HG03439 (cell line): ENCODE data around the gene MPC1.
"Not testable (repeated sequence)": the region's sequence is repeated elsewhere in the genome, so short reads cannot be mapped to it uniquely, and the experiment has no call there.

Experiments
- ATAC-seq: cut with Tn5 transposase; IDR thresholded peaks from one replicate; pipeline ENCODE4 v1.9.1; 2021; ENCODE audit warnings: mild to moderate bottlenecking, moderate library complexity; ENCODE audit not compliant: unreplicated experiment

The MPC1 gene

GRCh38 chr6:166348305-166348949, 34.3 kb downstream of the MPC1 start:
- no peak for ATAC-seq

DNA sequence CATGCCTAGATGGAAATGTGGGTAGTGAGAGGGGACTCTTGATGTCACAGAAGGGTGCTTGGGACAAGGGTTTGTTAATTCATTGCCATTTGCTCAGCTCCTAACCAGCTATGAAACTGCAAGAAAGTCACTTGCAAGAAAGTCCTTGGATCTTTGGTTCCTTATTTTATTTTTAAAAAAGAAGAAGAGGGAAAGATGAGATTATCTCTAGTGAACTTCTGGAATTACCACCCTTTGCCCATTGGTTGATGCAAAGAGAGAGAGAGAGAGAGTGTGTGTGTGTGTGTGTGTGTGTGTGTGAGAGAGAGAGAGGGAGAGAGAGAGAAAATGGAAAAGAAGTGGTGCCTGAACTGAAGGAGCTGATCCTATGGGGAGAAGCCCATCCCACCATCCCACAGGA, 35.8 kb downstream of the MPC1 start:
- no peak for ATAC-seq

DNA sequence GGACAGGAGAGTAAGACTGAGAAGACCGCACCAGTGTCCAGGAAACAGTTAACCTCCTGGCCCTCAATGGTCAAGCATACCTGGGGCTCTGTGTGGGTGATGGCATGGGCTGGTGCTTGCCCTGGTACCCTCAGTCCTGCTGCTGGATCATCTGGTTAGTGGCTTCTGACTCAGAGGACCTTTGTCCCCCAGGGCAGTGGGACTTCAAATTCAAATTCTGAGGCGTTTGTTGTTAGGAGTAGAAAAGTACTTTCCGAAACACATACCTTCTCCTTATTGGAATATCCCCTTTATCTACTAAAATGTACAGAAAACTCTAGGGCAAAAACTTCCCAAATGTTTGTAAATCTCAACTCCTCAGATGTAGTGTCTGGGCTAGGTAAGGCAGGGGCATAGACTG, 36.3 kb downstream of the MPC1 start:
- ATAC-seq: no peak

GRCh38 chr6:166345672-166346071, 37.1 kb downstream of the MPC1 start:
- not testable (repeated sequence) for ATAC-seq

GRCh38 chr6:166344921-166345320, 37.8 kb downstream of the MPC1 start:
- not testable (repeated sequence) for ATAC-seq

DNA sequence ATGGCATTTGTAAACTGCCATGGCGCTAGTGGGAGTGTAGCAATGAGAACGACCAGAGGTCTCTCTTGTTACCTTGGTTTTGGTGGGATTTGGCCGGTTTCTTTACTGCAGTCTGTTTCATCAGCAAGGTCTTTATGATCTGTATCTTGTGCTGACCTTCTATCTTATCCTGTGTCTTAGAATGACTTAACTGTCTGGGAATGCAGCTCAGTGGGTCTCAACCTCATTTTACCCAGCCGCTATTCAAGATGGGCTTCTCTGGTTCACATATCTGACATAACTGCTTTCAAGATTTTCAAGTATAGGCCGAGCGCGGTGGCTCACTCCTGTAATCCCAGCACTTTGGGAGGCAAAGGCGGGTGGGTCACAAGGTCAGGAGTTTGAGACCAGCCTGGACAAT, 38.5 kb downstream of the MPC1 start:
- no peak for ATAC-seq

DNA sequence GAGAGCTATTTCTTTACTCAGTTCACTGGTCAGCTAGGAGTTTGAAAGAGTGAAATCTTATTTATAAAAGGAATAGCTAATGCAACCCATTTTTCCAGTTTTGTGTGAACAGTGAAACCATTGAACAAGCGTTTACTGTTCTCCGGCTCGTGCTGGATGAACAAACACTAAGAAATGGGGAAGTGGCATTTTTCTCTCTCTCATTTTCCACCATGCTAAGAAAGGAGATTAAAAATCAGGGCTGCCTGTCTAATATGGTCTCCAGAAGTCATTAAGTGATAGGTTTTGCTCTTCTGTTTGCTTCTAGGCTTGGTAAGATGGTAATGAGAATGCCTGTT, 39.6 kb downstream of the MPC1 start:
- ATAC-seq: peak; percentile 1

GRCh38 chr6:166342349-166343149, 40.2 kb downstream of the MPC1 start, which contains the start of gene SFT2D1:
TSS of gene SFT2D1 (minus strand) at chr6:166342545. CDS start at chr6:166342481, 64 bp downstream.
- ATAC-seq: peak; percentile 95

GRCh38 chr6:166341977-166342348, 40.8 kb downstream of the MPC1 start:
- ATAC-seq: no peak

DNA sequence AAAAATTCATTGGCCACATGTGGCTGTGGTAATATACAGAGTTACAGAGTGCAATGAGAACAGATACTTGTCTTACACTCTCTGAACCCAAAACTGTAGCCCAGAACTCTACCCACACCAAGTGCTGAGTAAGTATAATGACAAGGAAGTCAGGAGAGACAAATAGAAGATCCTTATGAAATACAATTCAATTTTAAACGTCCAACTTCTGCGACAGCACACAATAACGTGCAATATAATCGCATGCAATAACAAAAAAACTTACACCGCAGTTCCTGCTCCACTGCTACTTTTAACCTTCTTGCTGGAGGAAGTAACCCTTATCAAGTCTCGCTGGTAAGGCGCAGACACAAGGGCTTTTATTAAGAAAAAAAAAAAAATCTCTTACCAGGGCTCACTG, 41.3 kb downstream of the MPC1 start:
- ATAC-seq: no peak

GRCh38 chr6:166338854-166339253, 43.9 kb downstream of the MPC1 start:
- no peak for ATAC-seq

DNA sequence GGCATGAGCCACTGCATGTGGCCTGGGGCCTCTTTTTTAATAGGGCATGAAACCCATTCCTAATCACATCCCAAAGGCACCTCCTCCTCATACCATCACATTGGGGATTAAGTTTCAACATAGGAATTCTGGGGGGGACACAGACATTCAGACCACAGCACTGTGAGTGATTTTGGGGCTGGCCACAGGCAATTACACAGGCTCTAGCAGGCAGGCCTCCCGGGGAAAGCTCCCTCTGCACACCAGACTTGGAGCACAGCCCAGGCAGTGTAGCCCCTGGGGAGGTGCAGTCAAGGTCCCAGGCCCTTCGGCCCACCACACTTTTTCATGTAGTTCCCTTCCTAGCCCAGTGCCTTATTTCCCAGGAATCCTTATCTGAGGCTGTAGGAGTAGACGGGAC, 45.9 kb downstream of the MPC1 start:
- no peak for ATAC-seq

DNA sequence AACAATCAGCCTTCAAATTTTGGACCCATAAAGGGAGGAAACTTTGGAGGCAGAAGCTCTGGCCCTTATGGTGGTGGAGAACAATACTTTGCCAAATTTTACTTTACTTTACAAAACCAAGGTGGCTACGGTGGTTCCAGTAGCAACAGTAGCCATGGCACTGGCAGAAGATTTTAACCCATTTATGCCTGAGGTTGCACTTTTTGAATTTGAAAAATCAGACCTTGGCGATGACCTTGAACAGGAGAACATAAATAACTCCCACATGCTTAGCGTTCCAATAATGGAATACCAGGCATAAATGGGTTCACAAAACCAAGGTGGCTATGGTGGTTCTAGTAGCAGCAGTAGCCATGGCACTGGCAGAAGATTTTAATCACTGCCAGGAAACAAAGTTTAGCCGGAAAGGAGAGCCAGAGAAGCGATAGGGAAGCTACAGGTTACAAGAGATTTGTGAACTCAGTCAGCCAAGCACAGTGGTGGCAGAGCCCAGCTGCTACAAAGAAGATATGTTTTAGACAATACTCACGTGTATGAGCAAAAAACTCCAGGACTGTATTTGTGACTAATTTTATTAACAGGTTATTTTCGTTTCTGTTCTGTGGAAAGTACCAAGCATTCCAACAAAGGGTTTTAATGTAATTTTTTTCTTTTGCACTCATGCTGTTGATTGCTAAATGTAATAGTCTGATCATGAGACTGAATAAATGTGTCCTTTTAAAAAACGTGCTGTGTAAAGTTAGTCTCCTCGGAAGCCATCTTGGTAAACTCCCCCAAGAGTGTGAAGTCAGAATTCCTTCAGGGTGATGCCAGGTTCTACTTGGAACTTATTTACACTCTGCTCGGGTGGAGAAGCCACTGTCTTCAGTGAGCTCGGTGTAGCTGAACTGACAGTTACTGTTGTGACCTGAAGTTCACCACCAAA, 47.1 kb downstream of the MPC1 start:
- peak; percentile 38 for ATAC-seq

DNA sequence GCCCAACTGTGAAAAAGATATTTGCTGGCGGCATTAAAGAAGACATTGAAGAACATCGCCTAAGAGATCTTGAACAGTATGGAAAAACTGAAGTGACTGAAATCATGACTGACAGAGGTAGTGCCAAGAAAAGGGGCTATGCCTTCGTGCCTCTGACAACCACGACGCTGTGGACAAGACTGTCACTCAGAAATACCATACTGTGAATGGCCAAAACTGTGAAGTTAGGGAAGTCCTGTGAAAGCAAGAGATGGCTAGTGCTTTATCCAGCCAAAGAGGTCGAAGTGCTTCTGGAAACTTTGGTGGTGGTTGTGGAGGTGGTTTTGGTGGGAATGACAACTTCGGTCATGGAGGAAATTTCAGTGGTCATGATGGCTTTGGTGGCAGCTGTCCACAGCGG, 47.9 kb downstream of the MPC1 start:
- no peak for ATAC-seq

- peak; percentile 53 for ATAC-seq
Measured at GRCh38 chr6:166333172-166333995, 49.4 kb downstream of the MPC1 start.

- ATAC-seq: no peak
Measured at GRCh38 chr6:166331503-166332415, 51.0 kb downstream of the MPC1 start.

DNA sequence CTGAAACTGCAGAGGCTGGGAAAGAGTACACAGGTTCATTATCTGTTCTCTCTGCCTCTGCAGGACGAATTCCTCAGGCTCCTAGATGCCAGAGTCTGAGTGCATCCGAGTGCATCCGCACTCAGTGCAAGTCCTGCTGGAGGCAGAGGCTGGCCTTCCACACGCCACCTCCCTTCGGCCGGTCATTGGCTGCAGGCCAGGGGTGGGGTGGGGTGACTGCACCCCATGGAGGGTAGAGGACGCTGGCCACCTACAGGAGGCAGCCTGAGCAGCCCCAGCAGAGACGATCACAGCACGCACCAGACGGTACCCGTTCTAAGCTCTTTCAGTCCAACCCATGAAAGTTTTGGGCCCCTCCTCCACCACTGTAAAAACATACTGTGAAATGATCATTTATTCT, 52.1 kb downstream of the MPC1 start:
- ATAC-seq: no peak

DNA sequence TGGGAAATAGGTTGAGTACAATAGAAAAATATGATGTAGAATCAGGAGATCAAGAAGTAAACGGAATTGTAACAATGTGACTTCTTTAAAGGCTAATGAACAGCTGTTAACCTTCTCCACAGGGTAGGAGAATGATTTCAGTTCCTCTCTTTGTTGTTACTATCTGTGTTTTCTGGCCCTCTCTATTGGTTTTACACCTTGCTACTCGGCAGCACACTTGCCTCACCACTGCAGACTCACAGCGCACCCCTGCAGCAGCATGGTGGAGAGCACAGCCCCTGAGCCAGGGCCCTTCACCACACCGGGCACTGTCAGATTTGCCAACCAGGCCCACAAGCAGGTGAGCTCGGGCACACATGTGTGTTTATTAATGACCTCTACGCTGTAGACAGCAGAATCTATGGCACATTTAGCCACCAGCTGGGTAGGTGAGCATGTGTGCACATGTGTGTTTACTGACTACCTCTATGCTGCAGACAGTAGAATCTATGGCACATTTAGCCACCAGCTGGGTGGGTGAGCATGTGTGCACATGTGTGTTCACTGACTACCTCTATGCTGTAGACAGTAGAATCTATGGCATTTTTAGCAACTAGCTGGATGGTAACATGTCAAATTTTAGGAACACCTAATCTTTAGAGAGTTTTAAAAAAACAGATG, 57.2 kb downstream of the MPC1 start:
- peak; percentile 68 for ATAC-seq

DNA sequence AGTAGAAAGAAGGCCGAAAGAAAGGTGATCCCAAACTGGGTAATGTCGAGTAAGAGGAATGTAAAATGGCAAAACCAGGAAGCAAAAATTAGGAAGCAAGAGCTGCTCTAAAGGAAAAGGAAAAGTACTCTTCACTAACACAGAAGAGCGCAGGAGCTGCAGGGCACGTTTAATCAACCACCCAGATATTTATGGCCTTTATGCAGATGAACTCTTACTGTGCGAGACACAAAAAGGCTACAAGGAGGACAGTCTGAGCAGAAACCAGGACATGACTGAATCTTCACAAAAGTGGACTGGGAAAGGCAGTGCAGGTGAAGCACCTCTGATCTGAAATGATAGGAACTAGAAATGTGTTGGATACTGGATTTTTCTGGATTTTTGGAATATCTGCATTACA, 59.3 kb downstream of the MPC1 start:
- ATAC-seq: no peak
